Measurements from ENCODE around the gene COG1.

DNA sequence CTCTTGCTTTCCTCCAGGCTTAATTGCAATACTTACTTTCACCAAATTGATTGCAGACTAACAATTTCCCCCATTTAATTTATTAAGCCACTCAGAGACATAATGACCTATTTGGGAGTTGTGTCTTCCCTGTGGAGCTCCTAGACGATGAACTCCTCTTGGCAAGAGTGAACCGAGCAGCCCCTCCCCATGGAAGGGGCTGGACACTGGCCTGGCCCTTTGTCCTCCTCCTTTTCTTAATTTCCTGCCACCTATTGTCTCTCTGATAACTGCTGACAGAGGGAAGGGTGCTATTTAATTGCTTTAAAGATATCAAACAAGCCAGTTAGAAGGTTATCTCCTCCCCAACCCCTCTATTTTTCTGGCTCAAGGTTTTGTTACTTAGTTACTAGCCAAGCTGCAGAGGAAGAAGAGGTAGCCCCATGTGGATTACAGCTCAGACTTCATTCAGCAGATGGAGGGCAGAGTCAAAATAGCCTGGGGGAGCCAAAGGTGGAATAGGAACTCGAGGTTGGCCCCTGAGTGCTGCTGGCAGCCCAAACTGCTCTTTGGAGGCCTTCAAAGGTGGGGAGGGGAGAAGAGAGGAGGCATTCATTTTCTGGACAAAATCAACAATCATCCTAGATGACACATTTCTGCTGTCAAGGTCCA, 31.8 kb upstream of the COG1 start:
- TF ChIP-seq CTCF (IDR thresholded peaks at IDR 0.05; ENCODE audit: control extremely low read depth in 1 of 3, insufficient read depth in 1 of 3, low read depth in 1 of 3, low read length in 3 of 3) = no peak
- no peak for TF ChIP-seq ATF2 (IDR thresholded peaks at IDR 0.05; ENCODE audit: low read length)
- TF ChIP-seq FOSL1 (IDR thresholded peaks at IDR 0.05; ENCODE audit: insufficient read depth, low read depth, low read length) = no peak
- no peak for TF ChIP-seq EZH2 (IDR thresholded peaks at IDR 0.05; ENCODE audit: low read depth, low read length, severe bottlenecking)
- TF ChIP-seq TCF12 (IDR thresholded peaks at IDR 0.05; ENCODE audit: low read depth, low read length) = no peak
- no peak for TF ChIP-seq CREB1 (IDR thresholded peaks at IDR 0.05)
- TF ChIP-seq GABPA (IDR thresholded peaks at IDR 0.05; ENCODE audit: borderline replicate concordance, insufficient read depth, low read length) = no peak
